ENCODE data around the gene SMCR8. TPM values are rescaled to one million over a fixed set of nuclear protein-coding genes. Genes with fewer than 3 reads are reported as not detected.

The SMCR8 gene
- total and polyA plus RNA-seq, 2 of the 13 experiments (the other 11 are each of a cell fraction or from before 2014, with no cell fraction given), result 7.6 to 11.8 TPM

- TF ChIP-seq MIER2 (CRISPR knock-in tag; IDR thresholded peaks at IDR 0.05) (no peak), NR2C2 (CRISPR knock-in tag; IDR thresholded peaks at IDR 0.05; ENCODE audit: borderline replicate concordance) (no peak), NFE2L1 (CRISPR knock-in tag; IDR thresholded peaks at IDR 0.05; ENCODE audit: borderline replicate concordance) (no peak), PREB (CRISPR knock-in tag; IDR thresholded peaks at IDR 0.05) (no peak), ZFP36 (IDR thresholded peaks at IDR 0.05; ENCODE audit: borderline replicate concordance, low read depth, low read length, partially characterized antibody) (no peak), CAMTA2 (CRISPR knock-in tag; IDR thresholded peaks at IDR 0.05; ENCODE audit: borderline replicate concordance) (0 out of 2 replicates have a peak, but pooled peaks have one; percentile 55), PLRG1 (conservative IDR thresholded peaks at IDR 0.05) (no peak), ATF7-NPFF (CRISPR knock-in tag; IDR thresholded peaks at IDR 0.05; ENCODE audit: low read depth) (no peak; the same call in 1 of the 2 replicates), SIN3A (IDR thresholded peaks at IDR 0.05; ENCODE audit: borderline replicate concordance, low read depth, low read length) (no peak), NFE2 (CRISPR knock-in tag; IDR thresholded peaks at IDR 0.05) (0 out of 2 replicates have a peak, but pooled peaks have one; percentile 9), KMT2A (CRISPR knock-in tag; IDR thresholded peaks at IDR 0.05) (no peak), ZNF7 (CRISPR knock-in tag; IDR thresholded peaks at IDR 0.05) (no peak)
- TF ChIP-seq, protein P1, sequence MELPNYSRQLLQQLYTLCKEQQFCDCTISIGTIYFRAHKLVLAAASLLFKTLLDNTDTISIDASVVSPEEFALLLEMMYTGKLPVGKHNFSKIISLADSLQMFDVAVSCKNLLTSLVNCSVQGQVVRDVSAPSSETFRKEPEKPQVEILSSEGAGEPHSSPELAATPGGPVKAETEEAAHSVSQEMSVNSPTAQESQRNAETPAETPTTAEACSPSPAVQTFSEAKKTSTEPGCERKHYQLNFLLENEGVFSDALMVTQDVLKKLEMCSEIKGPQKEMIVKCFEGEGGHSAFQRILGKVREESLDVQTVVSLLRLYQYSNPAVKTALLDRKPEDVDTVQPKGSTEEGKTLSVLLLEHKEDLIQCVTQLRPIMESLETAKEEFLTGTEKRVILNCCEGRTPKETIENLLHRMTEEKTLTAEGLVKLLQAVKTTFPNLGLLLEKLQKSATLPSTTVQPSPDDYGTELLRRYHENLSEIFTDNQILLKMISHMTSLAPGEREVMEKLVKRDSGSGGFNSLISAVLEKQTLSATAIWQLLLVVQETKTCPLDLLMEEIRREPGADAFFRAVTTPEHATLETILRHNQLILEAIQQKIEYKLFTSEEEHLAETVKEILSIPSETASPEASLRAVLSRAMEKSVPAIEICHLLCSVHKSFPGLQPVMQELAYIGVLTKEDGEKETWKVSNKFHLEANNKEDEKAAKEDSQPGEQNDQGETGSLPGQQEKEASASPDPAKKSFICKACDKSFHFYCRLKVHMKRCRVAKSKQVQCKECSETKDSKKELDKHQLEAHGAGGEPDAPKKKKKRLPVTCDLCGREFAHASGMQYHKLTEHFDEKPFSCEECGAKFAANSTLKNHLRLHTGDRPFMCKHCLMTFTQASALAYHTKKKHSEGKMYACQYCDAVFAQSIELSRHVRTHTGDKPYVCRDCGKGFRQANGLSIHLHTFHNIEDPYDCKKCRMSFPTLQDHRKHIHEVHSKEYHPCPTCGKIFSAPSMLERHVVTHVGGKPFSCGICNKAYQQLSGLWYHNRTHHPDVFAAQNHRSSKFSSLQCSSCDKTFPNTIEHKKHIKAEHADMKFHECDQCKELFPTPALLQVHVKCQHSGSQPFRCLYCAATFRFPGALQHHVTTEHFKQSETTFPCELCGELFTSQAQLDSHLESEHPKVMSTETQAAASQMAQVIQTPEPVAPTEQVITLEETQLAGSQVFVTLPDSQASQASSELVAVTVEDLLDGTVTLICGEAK (IDR thresholded peaks at IDR 0.05), result no peak
- TF ChIP-seq, protein P1 (CRISPR knock-in tag; IDR thresholded peaks at IDR 0.05), result no peak
- TF ChIP-seq, protein P2, sequence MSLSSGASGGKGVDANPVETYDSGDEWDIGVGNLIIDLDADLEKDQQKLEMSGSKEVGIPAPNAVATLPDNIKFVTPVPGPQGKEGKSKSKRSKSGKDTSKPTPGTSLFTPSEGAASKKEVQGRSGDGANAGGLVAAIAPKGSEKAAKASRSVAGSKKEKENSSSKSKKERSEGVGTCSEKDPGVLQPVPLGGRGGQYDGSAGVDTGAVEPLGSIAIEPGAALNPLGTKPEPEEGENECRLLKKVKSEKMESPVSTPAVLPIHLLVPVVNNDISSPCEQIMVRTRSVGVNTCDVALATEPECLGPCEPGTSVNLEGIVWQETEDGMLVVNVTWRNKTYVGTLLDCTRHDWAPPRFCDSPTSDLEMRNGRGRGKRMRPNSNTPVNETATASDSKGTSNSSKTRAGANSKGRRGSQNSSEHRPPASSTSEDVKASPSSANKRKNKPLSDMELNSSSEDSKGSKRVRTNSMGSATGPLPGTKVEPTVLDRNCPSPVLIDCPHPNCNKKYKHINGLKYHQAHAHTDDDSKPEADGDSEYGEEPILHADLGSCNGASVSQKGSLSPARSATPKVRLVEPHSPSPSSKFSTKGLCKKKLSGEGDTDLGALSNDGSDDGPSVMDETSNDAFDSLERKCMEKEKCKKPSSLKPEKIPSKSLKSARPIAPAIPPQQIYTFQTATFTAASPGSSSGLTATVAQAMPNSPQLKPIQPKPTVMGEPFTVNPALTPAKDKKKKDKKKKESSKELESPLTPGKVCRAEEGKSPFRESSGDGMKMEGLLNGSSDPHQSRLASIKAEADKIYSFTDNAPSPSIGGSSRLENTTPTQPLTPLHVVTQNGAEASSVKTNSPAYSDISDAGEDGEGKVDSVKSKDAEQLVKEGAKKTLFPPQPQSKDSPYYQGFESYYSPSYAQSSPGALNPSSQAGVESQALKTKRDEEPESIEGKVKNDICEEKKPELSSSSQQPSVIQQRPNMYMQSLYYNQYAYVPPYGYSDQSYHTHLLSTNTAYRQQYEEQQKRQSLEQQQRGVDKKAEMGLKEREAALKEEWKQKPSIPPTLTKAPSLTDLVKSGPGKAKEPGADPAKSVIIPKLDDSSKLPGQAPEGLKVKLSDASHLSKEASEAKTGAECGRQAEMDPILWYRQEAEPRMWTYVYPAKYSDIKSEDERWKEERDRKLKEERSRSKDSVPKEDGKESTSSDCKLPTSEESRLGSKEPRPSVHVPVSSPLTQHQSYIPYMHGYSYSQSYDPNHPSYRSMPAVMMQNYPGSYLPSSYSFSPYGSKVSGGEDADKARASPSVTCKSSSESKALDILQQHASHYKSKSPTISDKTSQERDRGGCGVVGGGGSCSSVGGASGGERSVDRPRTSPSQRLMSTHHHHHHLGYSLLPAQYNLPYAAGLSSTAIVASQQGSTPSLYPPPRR (CRISPR knock-in tag; IDR thresholded peaks at IDR 0.05; ENCODE audit: borderline replicate concordance), result 0 out of 2 replicates have a peak, but pooled peaks have one; percentile 28
These were observed 898 bp upstream of the SMCR8 start (continued) for GRCh38 chr17:18314059-18314730.
